Common myeloid progenitor, CD34-positive (primary cell): ENCODE data around the gene TSKU.
A peak's percentile ranks its signal among the peaks of the same experiment; 100 is the strongest.

Experiments used
- CTCF ChIA-PET: fragments of 350-600 bp; sonication (Branson Sonifier 250); formaldehyde crosslinking; loops from one replicate; lab custom pipeline; 2021; ENCODE audit warnings: antibody characterized with exemption; lab: Charles Lee
- POLR2A ChIA-PET: fragments of 350-600 bp; sonication (Branson Sonifier 250); formaldehyde crosslinking; loops from one replicate; lab custom pipeline; 2021; ENCODE audit warnings: antibody characterized with exemption; lab: Charles Lee
- DNase-seq, 3 donors: peaks; one replicate each; pipeline versions ENCODE4 v3.0.0 to v3.0.0-alpha.2; 2013
- H3K27ac ChIP-seq, 2 experiments: 1 replicate in 1 of 2; 2 replicates in 1 of 2; pipeline ENCODE4 v1.7.0; 2013; ENCODE audit warnings: inconsistent platforms in 2 of 2, low read length in 2 of 2, mild to moderate bottlenecking in 2 of 2, low read depth in 1 of 2, moderate library complexity in 1 of 2; ENCODE audit not compliant: severe bottlenecking in 2 of 2, insufficient read depth in 1 of 2, poor library complexity in 1 of 2
- H3K27me3 ChIP-seq, 5 experiments: replicated peaks in 2 of 5; 1 replicate in 3 of 5; 2 replicates in 2 of 5; pipeline versions ENCODE4 v1.6.1 to v1.7.0; 2013; ENCODE audit warnings: low read length in 4 of 5, mild to moderate bottlenecking in 2 of 5, moderate library complexity in 2 of 5, inconsistent platforms in 1 of 5; ENCODE audit not compliant: insufficient read depth in 5 of 5, control insufficient read depth in 4 of 5
- H3K36me3 ChIP-seq, 4 experiments: 1 replicate in 2 of 4; 2 replicates in 2 of 4; pipeline versions ENCODE4 v1.6.1 to v1.7.0; 2013; ENCODE audit warnings: low read length in 3 of 4, control low read depth in 1 of 4, mild to moderate bottlenecking in 1 of 4; ENCODE audit not compliant: control insufficient read depth in 4 of 4, insufficient read depth in 4 of 4
- H3K4me1 ChIP-seq, 4 experiments: 1 replicate in 3 of 4; 2 replicates in 1 of 4; pipeline versions ENCODE4 v1.6.1 to v1.7.1; 2013; ENCODE audit warnings: low read length in 3 of 4, mild to moderate bottlenecking in 3 of 4, control low read depth in 1 of 4, inconsistent platforms in 1 of 4, moderate library complexity in 1 of 4; ENCODE audit not compliant: control insufficient read depth in 4 of 4, insufficient read depth in 4 of 4; ENCODE audit errors: control extremely low read depth in 1 of 4
- H3K4me3 ChIP-seq, 7 experiments: 1 replicate in 4 of 7; 2 replicates in 3 of 7; pipeline versions ENCODE4 v1.5.1 to v1.7.0; 2013; ENCODE audit warnings: mild to moderate bottlenecking in 7 of 7, low read length in 6 of 7, moderate library complexity in 6 of 7, inconsistent platforms in 2 of 7, low read depth in 2 of 7, control low read depth in 1 of 7; ENCODE audit not compliant: insufficient read depth in 4 of 7, control insufficient read depth in 1 of 7; ENCODE audit errors: extremely low read depth in 1 of 7
- H3K9me3 ChIP-seq, 5 experiments: 1 replicate in 4 of 5; 2 replicates in 1 of 5; pipeline versions ENCODE4 v1.6.1 to v1.7.1; 2013; ENCODE audit warnings: low read length in 4 of 5, mild to moderate bottlenecking in 2 of 5, inconsistent platforms in 1 of 5, low read depth in 1 of 5, moderate library complexity in 1 of 5; ENCODE audit not compliant: control insufficient read depth in 4 of 5, insufficient read depth in 2 of 5; ENCODE audit errors: control extremely low read depth in 1 of 5
- WGBS: methylation state at CpG from one replicate; pipeline ENCODE4 v1.1.5; 2013; ENCODE audit not compliant: insufficient coverage; 5-methylcytosine and 5-hydroxymethylcytosine counted together

Gene TSKU

DNA sequence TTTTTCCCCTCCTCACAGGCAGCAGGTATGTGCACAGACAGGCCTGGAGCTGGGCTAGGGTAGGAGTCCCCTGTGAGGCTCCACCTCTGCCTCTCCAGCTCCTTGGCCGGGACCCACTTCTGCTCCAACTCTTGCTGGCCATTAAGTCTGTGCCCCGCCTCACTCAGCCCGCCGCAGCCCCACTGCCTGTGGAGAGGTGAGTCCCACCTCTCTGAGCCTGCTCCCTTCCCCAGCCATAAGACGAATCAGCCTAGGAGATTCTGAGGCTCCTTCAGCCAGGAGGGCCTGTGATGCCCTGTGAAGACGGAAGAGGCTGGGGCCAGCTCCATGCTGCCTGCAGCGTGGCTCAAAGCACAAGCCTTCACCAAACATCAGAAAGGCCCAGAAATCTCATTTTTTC lies 23.0 kb downstream of the TSKU start:
- POLR2A ChIA-PET, result no interaction called here
- Histone ChIP-seq H3K27ac (no peak overlapping the region), H3K9me3 (no peaks in the 10 kb centered on the region), H3K36me3 (no peaks in the 10 kb centered on the region), H3K4me1 (peaks cover 0 to 5% (median 1%) of the 10 kb centered on the region in 4 experiments), H3K4me3 (no peak overlapping the region), H3K27me3 (peaks cover 0 to 2% (median 0%) of the 10 kb centered on the region in 5 experiments)
- WGBS, result 98% methylated on average over 5 of the region's 7 CpGs
- CTCF ChIA-PET, result interaction anchor here (1.0 to 1.9 kb wide), 11 partner anchors 9 to 113 kb away, joined by 3 to 25 read pairs (median 4); no protein-coding TSS in a partner anchor
- no peak for DNase-seq

- WGBS, result 95% methylated on average over 2 of the region's 3 CpGs
- H3K27ac ChIP-seq, result no peak overlapping the region
- H3K4me1 ChIP-seq, result peaks cover 0 to 5% (median 1%) of the 10 kb centered on the region in 4 experiments
- DNase-seq, result no peak
- H3K4me3 ChIP-seq, result no peak overlapping the region
- no peaks in the 10 kb centered on the region for H3K9me3 ChIP-seq
- H3K27me3 ChIP-seq, result no peaks in the 10 kb centered on the region
- CTCF ChIA-PET, result interaction anchor here (0.6 to 8.9 kb wide), 12 partner anchors 9 to 174 kb away, joined by 3 to 135 read pairs (median 4); no protein-coding TSS in a partner anchor
- no peaks in the 10 kb centered on the region for H3K36me3 ChIP-seq
- POLR2A ChIA-PET, result no interaction called here
These were observed 23.6 kb downstream of the TSKU start for GRCh38 chr11:76806608-76807205.

DNA sequence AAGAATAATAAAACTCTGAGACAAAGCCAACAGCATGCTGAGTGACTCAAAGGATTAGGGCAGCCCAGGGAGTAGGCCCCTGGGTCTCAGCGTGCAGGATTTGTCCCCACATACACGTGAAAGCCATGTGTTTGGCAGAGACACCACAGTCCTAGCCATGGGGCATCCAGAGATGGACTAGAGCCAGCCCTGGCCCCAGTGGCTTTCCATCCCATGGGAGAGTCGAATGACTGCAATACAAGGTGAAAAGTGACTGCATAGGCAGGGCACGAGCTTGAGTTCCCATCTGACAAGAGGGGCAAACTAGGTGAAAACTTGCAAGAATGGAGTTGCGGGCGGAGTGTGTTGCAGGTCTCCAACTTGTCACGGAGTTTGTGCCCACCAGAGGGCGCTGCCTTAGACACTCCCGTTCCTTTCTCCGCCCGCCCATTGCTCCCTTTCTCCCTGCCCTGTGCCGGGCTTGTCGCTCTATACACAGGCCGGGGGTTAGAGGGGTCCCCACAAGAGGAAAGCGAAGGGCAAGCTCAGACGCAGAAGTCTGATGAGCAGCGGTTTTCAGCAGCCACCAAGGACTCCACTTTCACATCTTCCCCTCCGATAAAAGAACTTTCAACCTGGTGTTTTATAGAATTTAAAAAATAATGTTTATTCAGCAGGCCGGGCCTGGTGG lies 24.2 kb downstream of the TSKU start:
- H3K27me3 ChIP-seq, result no peaks in the 10 kb centered on the region
- POLR2A ChIA-PET, result no interaction called here
- no peak overlapping the region for H3K4me3 ChIP-seq
- CTCF ChIA-PET, result interaction anchor here (0.6 to 8.9 kb wide), 13 partner anchors 9 to 174 kb away, joined by 3 to 135 read pairs (median 4); no protein-coding TSS in a partner anchor
- H3K27ac ChIP-seq, result no peak overlapping the region
- WGBS, result 15% methylated on average over 13 of the region's 19 CpGs
- H3K36me3 ChIP-seq, result no peaks in the 10 kb centered on the region
- peak; percentile 78 to 86 (median 83) for DNase-seq
- peaks cover 0 to 5% (median 1%) of the 10 kb centered on the region in 4 experiments for H3K4me1 ChIP-seq
- H3K9me3 ChIP-seq, result no peaks in the 10 kb centered on the region

- Histone ChIP-seq H3K36me3 (no peaks in the 10 kb centered on the region), H3K4me3 (no peak overlapping the region), H3K9me3 (no peaks in the 10 kb centered on the region), H3K27ac (no peak overlapping the region), H3K27me3 (no peaks in the 10 kb centered on the region), H3K4me1 (peaks cover 0 to 5% (median 1%) of the 10 kb centered on the region in 4 experiments)
- DNase-seq, result no peak
- POLR2A ChIA-PET, result no interaction called here
- CTCF ChIA-PET, result interaction anchor here (0.9 to 8.9 kb wide), 15 partner anchors 9 to 115 kb away, joined by 3 to 135 read pairs (median 4); no protein-coding TSS in a partner anchor
- 97% methylated on average over 12 of the region's 12 CpGs for WGBS
These were observed 25.0 kb downstream of the TSKU start for GRCh38 chr11:76808171-76808570.

DNA sequence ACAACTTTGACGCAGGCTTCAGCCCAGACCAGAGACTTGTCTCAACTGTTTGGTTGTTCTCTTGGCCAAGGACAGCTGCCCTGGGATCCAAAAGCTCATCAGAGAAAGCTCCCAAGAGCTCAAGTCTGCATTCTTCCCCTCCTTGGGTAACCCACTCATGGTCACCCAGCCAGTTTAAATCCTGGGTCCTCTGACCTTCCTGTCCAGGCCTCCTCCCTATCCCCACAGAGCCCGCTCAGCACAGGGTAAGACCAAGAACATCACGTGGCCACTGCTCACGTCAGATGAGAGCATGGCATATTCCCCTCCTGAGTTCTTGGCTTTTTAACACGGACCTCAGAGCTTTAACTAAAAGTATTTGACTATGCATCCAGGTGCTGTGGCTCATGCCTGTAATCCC lies 25.8 kb downstream of the TSKU start:
- Histone ChIP-seq H3K27me3 (no peaks in the 10 kb centered on the region), H3K36me3 (no peaks in the 10 kb centered on the region), H3K27ac (no peak overlapping the region), H3K4me1 (peaks cover 0 to 5% (median 1%) of the 10 kb centered on the region in 4 experiments), H3K4me3 (no peak overlapping the region), H3K9me3 (no peaks in the 10 kb centered on the region)
- WGBS, result 99% methylated on average over 5 of the region's 5 CpGs
- DNase-seq, result no peak
- ChIA-PET CTCF (interaction anchor here (0.7 to 8.9 kb wide), 16 partner anchors 8 to 113 kb away, joined by 3 to 135 read pairs (median 4); no protein-coding TSS in a partner anchor), POLR2A (no interaction called here)

GRCh38 chr11:76810151-76810853 lies 27.1 kb downstream of the TSKU start:
- ChIA-PET CTCF (interaction anchor here (0.6 to 8.9 kb wide), 12 partner anchors 10 to 230 kb away, joined by 3 to 135 read pairs (median 4); no protein-coding TSS in a partner anchor), POLR2A (interaction anchor here (0.5 kb wide), 1 partner anchor 108 kb away, joined by 3 read pairs; no protein-coding TSS in a partner anchor)
- Histone ChIP-seq H3K9me3 (peaks cover 0 to 5% (median 1%) of the 10 kb centered on the region in 5 experiments), H3K27me3 (no peaks in the 10 kb centered on the region), H3K4me3 (peak overlapping the region in 1 of 7 experiments; percentile 28), H3K27ac (no peak overlapping the region), H3K36me3 (no peaks in the 10 kb centered on the region), H3K4me1 (peaks cover 0 to 5% (median 1%) of the 10 kb centered on the region in 4 experiments)
- peak; percentile 26 to 60 (median 50) for DNase-seq
- 84% methylated on average over 9 of the region's 11 CpGs for WGBS
